ENCODE results near the gene TMPRSS6.

GRCh38 chr22:37126383-37126782 is 16.9 kb upstream of the TMPRSS6 start:
- TF ChIP-seq CTCF (conservative IDR thresholded peaks at IDR 0.05 in 1 of 2, IDR thresholded peaks at IDR 0.05 in 1 of 2; ENCODE audit: low read depth in 1 of 2, low read length in 2 of 2) = no peak
- no peak for TF ChIP-seq EZH2 (IDR thresholded peaks at IDR 0.05; ENCODE audit: low read length, missing control alignments)
